GM12873 (cell line): ENCODE results near the gene CAMKMT.

Experiments
- TF ChIP-seq, protein P1 (sequence below): IDR thresholded peaks from 2 replicates; pipeline ENCODE4 v1.5.1; 2012; ENCODE audit warnings: low read depth, mild to moderate bottlenecking, moderate library complexity, low read length, control low read depth; ENCODE audit not compliant: insufficient read depth; ENCODE audit errors: missing control alignments

CAMKMT gene

GRCh38 chr2:44326548-44327264 is 35.0 kb upstream of the CAMKMT start:
- TF ChIP-seq, protein P1, sequence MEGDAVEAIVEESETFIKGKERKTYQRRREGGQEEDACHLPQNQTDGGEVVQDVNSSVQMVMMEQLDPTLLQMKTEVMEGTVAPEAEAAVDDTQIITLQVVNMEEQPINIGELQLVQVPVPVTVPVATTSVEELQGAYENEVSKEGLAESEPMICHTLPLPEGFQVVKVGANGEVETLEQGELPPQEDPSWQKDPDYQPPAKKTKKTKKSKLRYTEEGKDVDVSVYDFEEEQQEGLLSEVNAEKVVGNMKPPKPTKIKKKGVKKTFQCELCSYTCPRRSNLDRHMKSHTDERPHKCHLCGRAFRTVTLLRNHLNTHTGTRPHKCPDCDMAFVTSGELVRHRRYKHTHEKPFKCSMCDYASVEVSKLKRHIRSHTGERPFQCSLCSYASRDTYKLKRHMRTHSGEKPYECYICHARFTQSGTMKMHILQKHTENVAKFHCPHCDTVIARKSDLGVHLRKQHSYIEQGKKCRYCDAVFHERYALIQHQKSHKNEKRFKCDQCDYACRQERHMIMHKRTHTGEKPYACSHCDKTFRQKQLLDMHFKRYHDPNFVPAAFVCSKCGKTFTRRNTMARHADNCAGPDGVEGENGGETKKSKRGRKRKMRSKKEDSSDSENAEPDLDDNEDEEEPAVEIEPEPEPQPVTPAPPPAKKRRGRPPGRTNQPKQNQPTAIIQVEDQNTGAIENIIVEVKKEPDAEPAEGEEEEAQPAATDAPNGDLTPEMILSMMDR: no peak

GRCh38 chr2:44328750-44329149 is 33.0 kb upstream of the CAMKMT start:
- TF ChIP-seq, protein P1: no peak

- TF ChIP-seq, protein P1: no peak
These were observed 32.4 kb upstream of the CAMKMT start for GRCh38 chr2:44329343-44329742.

- TF ChIP-seq, protein P1: no peak
These were observed 30.9 kb upstream of the CAMKMT start for GRCh38 chr2:44330801-44331200.

GRCh38 chr2:44333994-44334393 is 27.8 kb upstream of the CAMKMT start:
- TF ChIP-seq, protein P1: no peak

- TF ChIP-seq, protein P1: no peak
These were observed 25.8 kb upstream of the CAMKMT start for GRCh38 chr2:44335806-44336538.

GRCh38 chr2:44342854-44343253 is 18.9 kb upstream of the CAMKMT start:
- TF ChIP-seq, protein P1: peak; percentile 18
